ENCODE measurements around the gene P3H2.
"Not testable (repeated sequence)": the region's sequence is repeated elsewhere in the genome, so short reads cannot be mapped to it uniquely, and the experiment has no call there.

The P3H2 gene

GRCh38 chr3:190120269-190121060 lies at the start of gene P3H2:
Gene P3H2 (minus strand): TSS chr3:190120897. CDS start chr3:190120731, 166 bp downstream.
- DNase-seq, result peak; percentile 48

- no peak for DNase-seq
These were observed 49.2 kb upstream of the P3H2 start for GRCh38 chr3:190169877-190170276.

GRCh38 chr3:190169243-190169642 lies 48.5 kb upstream of the P3H2 start:
- DNase-seq, result no peak

GRCh38 chr3:190167936-190168680 lies 47.4 kb upstream of the P3H2 start:
- DNase-seq, result no peak

GRCh38 chr3:190166948-190167347 lies 46.3 kb upstream of the P3H2 start:
- DNase-seq, result no peak

- DNase-seq, result no peak
These were observed 44.6 kb upstream of the P3H2 start for GRCh38 chr3:190165253-190165652.

GRCh38 chr3:190162013-190162412 lies 41.3 kb upstream of the P3H2 start:
- DNase-seq, result not testable (repeated sequence)

- no peak for DNase-seq
These were observed 39.3 kb upstream of the P3H2 start for GRCh38 chr3:190159902-190160435.

GRCh38 chr3:190158261-190158660 lies 37.6 kb upstream of the P3H2 start:
- no peak for DNase-seq

GRCh38 chr3:190155752-190156151 lies 35.1 kb upstream of the P3H2 start:
- no peak for DNase-seq

- DNase-seq, result no peak
These were observed 30.0 kb upstream of the P3H2 start for GRCh38 chr3:190150681-190151080.

- DNase-seq, result not testable (repeated sequence)
These were observed 29.3 kb upstream of the P3H2 start for GRCh38 chr3:190149830-190150619.

GRCh38 chr3:190144793-190145192 lies 24.1 kb upstream of the P3H2 start:
- not testable (repeated sequence) for DNase-seq

- no peak for DNase-seq
These were observed 21.3 kb upstream of the P3H2 start for GRCh38 chr3:190142041-190142440.

- no peak for DNase-seq
These were observed 18.7 kb upstream of the P3H2 start for GRCh38 chr3:190139365-190139764.

GRCh38 chr3:190132371-190132770 lies 11.7 kb upstream of the P3H2 start:
- DNase-seq, result no peak

- no peak for DNase-seq
These were observed 10.6 kb upstream of the P3H2 start for GRCh38 chr3:190131329-190131728.

GRCh38 chr3:190130696-190131095 lies 10.0 kb upstream of the P3H2 start:
- DNase-seq, result no peak

- no peak for DNase-seq
These were observed 9.3 kb upstream of the P3H2 start for GRCh38 chr3:190130037-190130436.

GRCh38 chr3:190127797-190128196 lies 7.1 kb upstream of the P3H2 start:
- no peak for DNase-seq

GRCh38 chr3:190127195-190127594 lies 6.5 kb upstream of the P3H2 start:
- DNase-seq, result no peak

GRCh38 chr3:190125436-190126068 lies 4.9 kb upstream of the P3H2 start:
- no peak for DNase-seq

GRCh38 chr3:190124067-190124466 lies 3.4 kb upstream of the P3H2 start:
- no peak for DNase-seq
